Measurements from ENCODE around the gene ARL5C.
"Not testable (repeated sequence)": the region's sequence is repeated elsewhere in the genome, so short reads cannot be mapped to it uniquely, and the experiment has no call there.

The ARL5C gene

GRCh38 chr17:39129544-39129943 lies 36.4 kb downstream of the ARL5C start:
- TF ChIP-seq PRDM1 (tag by site-specific recombination; IDR thresholded peaks at IDR 0.05) = peak; percentile 76
- TF ChIP-seq ZNF366 (tag by site-specific recombination; conservative IDR thresholded peaks at IDR 0.05) = peak; percentile 85
- CTCF ChIA-PET; H3K4me3 ChIP-seq (ENCODE audit: low read depth, low read length); H3K27ac ChIP-seq (ENCODE audit: extremely low read depth, low read depth, low read length); H3K36me3 ChIP-seq (ENCODE audit: control insufficient read depth in 2 of 2, insufficient read depth in 1 of 2, low read length in 2 of 2); H3K4me1 ChIP-seq (ENCODE audit: control insufficient read depth, insufficient read depth, low read length); H3K9me3 ChIP-seq (ENCODE audit: control insufficient read depth, insufficient read depth, low read depth, low read length); POLR2A ChIA-PET: not testable (repeated sequence)

GRCh38 chr17:39126436-39126835 lies 39.5 kb downstream of the ARL5C start:
- CTCF ChIA-PET = interaction anchor here (1.0 kb wide), 1 partner anchor 43 kb away, joined by 3 read pairs; no protein-coding TSS in a partner anchor
- Histone ChIP-seq H3K36me3 (ENCODE audit: control insufficient read depth in 2 of 2, insufficient read depth in 1 of 2, low read length in 2 of 2) (no peaks in the 10 kb centered on the region), H3K9me3 (ENCODE audit: control insufficient read depth, insufficient read depth, low read depth, low read length) (no peaks in the 10 kb centered on the region), H3K4me3 (ENCODE audit: low read depth, low read length) (no peak overlapping the region), H3K27ac (ENCODE audit: extremely low read depth, low read depth, low read length) (no peak overlapping the region), H3K4me1 (ENCODE audit: control insufficient read depth, insufficient read depth, low read length) (no peaks in the 10 kb centered on the region)
- POLR2A ChIA-PET = interaction anchor here (0.6 kb wide), 1 partner anchor 44 kb away, joined by 3 read pairs; no protein-coding TSS in a partner anchor
- TF ChIP-seq TRIM28 (IDR thresholded peaks at IDR 0.05; ENCODE audit: borderline replicate concordance, low read length) (no peak), ZNF548 (tag by site-specific recombination; IDR thresholded peaks at IDR 0.05) (no peak), ZNF366 (tag by site-specific recombination; conservative IDR thresholded peaks at IDR 0.05) (no peak), ZNF335 (tag by site-specific recombination; conservative IDR thresholded peaks at IDR 0.05) (no peak), ZNF610 (tag by site-specific recombination; IDR thresholded peaks at IDR 0.05; ENCODE audit: borderline replicate concordance) (no peak), ZNF701 (tag by site-specific recombination; IDR thresholded peaks at IDR 0.05) (no peak), ZFHX2 (tag by site-specific recombination; conservative IDR thresholded peaks at IDR 0.05) (no peak), ZBTB11 (tag by site-specific recombination; conservative IDR thresholded peaks at IDR 0.05; ENCODE audit: low read depth) (no peak), ATF2 (tag by site-specific recombination; IDR thresholded peaks at IDR 0.05; ENCODE audit: low read depth) (no peak), KLF7 (tag by site-specific recombination; IDR thresholded peaks at IDR 0.05; ENCODE audit: borderline replicate concordance) (no peak), ZNF791 (tag by site-specific recombination; IDR thresholded peaks at IDR 0.05) (no peak), KLF1 (tag by site-specific recombination; IDR thresholded peaks at IDR 0.05) (no peak), ZNF677 (tag by site-specific recombination; IDR thresholded peaks at IDR 0.05) (no peak), REST (tag by site-specific recombination; IDR thresholded peaks at IDR 0.05) (no peak), ZNF239 (tag by site-specific recombination; IDR thresholded peaks at IDR 0.05) (no peak), ZNF830 (tag by site-specific recombination; IDR thresholded peaks at IDR 0.05; ENCODE audit: low read depth) (no peak)
